Activated CD8-positive, alpha-beta memory T cell treated with anti-CD3 and anti-CD28 coated beads, Interleukin-2, amount 50 U/mL, for 1 hour (primary cell): ENCODE results near the gene S100A7.

Experiments
- DNase-seq: peaks from one replicate; pipeline ENCODE4 v3.0.0-alpha.2; 2020; ENCODE audit errors: extremely low read depth

Gene S100A7

GRCh38 chr1:153460551-153460950 lies at the start of gene S100A7:
Gene S100A7, minus strand, starts transcription at chr1:153460651. Its CDS starts 1,638 bp downstream, at chr1:153459013.
- DNase-seq = no peak

DNA sequence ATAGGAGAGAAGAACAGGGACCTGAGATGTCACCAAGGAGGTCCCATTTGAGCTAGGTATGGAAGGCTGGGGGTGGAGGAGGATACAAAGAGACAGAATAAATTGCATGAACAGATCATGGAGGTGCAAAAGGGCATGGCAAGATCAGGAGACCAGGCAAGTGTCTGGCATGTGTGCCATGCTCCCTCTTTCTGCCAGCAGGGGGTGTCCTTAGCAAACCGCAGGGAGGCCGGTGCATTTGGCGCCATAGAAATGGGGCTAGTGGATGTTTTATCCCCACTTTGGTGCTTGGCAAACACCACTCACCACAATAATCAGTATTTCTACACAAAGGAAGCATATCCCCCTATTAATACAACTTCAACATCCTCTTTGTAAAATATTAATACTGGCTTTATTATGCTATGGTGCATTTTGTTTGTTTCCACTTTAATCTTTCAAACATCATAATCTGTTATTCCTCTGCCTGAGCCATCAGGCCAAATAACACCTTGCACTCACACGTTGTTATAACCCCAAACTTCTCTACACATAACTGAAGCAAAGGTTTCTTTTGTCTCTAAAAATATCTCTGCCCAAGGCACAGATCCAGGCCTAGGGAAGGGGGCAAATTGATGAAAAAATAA lies 49.4 kb upstream of the S100A7 start:
- DNase-seq = no peak

DNA sequence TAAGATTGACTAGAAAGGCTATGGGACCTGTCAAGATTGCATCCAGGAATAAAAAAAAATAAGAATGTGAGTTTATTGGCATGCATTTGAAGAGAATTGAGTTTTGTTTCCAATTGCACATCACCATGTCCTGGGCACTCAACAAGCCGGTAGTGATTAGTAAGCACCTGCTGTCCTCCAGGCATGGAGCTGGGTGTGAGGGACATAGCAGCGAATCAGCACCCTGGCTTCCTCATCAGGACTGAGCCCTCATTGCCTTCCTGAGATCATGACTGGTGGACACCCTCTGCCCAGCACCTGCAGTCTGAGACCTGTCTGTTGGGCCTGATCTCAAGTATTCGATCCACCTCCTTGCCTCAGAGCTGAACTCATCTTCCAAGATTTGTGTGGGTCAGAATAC lies 48.6 kb upstream of the S100A7 start:
- no peak for DNase-seq

DNA sequence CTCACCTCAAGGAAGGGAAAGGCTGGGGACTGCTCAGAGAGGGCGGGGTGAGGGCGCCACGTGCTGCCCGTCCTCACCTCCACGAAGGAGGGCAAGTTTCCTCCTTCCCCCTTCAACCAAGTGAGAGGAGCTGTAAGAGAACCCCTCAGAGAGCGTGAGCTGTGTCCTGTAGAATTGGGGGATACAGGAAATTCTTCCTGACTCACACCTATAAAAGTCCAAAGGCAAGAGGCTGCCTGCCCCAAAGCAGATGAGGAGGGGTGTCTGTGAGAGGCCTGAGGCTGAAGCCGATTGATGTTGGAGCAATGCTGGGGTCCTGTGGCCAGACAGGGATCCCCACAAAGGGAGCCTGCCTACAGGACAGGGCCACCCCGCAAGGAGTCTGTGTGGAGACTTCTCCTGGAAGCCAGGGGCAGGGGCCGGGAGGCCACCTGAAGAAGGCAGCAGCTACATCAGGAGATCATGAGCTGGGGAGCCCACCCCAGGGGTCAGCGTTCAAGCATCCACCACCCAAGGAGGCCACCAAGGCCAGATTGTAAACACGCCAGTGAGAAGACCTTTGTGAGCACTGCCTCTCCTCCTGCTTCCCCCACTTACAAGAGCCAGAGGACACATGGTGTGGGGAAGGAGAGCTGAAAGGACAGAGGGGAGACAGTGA lies 47.6 kb upstream of the S100A7 start:
- DNase-seq = no peak

DNA sequence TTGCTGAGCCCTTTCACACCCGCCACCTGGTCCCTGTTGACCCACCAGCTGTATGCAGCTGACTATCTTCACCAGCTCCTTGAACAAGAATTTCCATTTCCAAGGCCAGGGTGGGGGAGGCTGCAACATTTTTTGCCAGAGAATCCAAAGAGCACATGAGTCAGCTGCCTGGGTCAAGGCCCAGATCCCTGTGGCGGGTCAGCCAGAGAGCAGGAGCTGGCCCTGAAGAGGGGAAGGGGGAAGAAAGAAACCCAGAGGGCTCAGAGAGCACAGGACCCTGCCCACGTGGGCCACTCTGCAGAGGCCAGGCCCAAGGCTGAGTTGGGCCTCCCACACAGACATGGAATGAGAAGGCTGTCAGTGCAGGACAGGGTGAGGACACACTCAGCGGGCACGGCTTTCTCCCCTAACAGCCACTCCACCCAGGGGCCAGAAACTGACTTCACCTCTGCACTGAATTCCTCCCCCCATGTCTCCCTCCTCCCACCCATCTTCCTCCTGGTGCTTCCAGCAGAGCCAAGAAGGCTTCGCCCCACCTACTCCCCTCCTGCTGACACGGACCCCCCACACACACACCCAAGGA lies 46.5 kb upstream of the S100A7 start:
- DNase-seq = no peak

DNA sequence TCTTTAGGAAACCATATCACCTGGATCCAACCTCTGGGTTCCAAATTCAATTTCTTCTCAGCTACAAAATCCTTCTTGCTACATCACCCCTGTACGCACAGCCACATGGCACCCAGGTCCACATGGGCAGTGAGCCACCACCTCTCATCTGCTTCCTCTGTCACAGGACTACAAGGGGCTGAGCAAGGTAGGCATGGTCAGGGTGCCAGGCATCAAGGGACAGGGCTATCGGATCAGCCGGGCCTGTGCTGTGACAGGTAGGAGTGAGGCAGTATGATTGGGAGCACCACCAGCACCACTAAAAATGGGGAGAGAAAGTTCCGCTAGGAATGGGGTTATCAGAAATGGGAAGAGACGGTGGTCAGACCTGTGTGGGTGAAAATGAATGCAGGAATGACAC lies 45.9 kb upstream of the S100A7 start:
- no peak for DNase-seq

- no peak for DNase-seq
Observed at GRCh38 chr1:153505576-153505975, 45.1 kb upstream of the S100A7 start.

DNA sequence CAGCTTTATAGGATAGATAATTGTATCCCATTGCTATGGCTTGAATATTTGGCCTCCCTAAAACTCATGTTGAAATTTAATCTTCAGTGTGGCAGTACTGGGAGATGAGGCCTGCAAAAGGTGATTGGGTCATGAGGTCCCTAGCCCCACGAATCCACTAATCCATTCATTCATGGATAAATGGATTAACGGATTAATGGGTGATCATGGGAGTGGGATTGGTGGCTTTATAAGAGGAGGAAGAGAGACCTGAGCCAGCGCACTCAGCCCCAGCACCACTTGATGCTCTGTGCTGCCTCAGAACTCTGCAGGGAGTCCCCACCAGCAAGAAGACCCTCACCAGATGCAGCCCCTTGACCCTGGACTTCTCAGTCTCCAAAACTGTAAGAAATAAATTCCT lies 43.3 kb upstream of the S100A7 start:
- no peak for DNase-seq

DNA sequence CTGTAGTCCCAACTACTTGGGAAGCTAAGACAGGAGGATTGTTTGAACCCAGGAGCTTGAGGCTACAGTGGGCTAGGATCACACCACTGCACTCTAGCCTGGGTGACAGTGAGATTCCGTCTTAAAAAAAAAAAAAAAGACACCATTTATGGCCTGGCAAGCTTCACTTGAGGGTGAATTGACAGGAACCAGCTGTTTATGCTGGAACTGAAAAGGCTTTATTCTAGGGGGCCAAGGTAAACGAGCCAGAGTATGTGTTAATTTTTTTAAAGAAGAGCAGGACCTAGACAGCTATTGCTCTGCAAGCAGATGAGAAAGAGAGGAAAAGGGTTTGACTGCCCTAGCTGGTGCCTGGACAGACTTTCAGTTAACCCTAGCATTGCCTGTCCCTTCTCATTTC lies 38.3 kb upstream of the S100A7 start:
- DNase-seq = no peak

DNA sequence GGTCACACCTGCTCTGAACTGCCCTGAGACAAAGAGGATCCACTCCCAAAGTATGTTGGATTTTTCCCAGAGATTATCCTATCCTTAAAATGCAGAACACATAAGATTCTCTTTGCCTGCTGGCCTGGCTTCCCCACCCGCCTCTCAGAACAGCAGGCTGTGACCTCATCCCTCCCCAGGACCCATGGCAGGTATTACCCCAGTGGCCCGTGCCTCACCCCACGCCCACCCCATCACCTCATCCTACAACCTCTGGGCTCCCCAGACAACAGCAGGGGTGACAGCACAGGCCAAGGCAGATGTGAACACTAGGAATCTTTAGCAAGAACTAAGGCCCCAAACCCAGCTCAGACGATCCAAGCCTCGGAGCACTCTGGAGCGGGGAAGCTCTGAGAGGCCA lies 35.1 kb upstream of the S100A7 start:
- DNase-seq = no peak

GRCh38 chr1:153494976-153495535 lies 34.6 kb upstream of the S100A7 start:
- peak; percentile 33 for DNase-seq

- no peak for DNase-seq
Observed at GRCh38 chr1:153493343-153493960, 33.0 kb upstream of the S100A7 start.

DNA sequence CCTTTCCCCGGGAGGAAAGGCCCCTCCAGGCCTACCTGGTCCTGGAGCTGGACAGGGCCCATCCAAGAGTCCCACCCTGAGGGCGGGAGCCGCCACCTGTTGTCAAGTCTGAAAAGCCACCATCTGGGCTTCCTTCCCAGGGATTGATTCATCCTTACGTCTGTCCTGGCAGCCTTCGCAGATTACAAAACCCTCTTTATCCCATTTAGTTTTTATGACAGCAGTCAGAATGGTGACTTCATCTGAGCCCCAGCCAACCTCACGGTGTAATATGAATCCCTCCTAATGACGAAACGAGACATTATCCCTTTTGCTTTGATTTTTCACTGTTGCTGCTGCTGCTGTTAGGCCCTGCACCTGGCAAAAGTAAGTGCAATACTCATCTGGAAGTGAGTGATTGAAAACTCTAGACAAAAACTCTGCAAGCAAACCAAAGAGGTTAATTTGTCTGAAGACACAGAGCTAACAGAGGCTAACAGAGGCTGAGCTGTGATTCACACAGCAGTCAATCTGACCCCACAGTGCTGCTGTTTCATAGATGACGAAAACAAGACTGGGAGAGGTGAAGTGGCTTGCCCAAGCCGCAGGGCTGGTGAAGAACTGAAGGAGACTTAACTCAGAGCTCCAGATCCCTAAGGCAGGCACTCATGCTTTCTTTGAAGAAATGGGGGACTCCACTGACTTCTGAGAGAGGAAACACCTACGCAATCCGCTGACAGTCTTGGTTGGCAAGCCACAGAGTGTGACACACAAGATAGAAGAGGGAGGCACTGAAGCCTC lies 30.0 kb upstream of the S100A7 start:
- no peak for DNase-seq

DNA sequence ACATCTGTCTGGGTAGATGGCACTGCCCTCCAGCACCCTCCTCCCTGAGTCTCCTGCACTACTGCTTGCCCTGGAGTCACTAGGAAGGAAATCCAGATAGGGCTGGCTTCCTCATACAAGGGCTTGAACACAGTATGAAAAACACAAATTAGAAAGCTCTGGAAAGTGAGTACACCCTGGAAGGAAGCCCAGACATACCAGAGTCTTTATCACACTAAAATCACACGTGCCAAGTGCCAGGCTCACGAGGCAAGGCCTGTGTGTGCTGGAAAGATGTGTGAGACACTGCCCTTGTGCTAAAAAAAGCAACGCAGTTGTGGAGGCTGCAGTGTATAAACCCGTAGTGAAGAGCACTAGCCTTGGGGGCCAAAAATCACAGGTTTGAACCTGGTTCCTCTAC lies 28.3 kb upstream of the S100A7 start:
- DNase-seq = no peak

GRCh38 chr1:153487707-153488106 lies 27.3 kb upstream of the S100A7 start:
- DNase-seq = no peak

DNA sequence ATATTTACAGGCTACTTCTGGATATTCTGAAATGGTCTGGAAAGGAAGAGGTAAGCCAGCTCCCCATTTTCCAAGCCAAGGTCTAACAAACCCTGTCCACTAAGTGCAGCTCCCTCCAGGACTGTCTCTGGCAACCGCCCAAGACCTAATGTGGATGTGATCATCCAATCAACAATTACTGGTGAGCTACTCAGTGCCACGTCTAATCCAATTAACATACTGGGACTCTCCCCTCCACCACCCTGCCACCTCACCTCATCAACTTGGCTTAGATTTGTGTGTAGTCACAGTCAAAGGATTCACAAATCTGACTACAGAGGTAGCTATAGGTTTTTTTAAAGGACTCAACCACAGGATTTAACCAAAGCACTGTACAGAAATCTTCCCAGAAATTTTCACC lies 25.4 kb upstream of the S100A7 start:
- no peak for DNase-seq

DNA sequence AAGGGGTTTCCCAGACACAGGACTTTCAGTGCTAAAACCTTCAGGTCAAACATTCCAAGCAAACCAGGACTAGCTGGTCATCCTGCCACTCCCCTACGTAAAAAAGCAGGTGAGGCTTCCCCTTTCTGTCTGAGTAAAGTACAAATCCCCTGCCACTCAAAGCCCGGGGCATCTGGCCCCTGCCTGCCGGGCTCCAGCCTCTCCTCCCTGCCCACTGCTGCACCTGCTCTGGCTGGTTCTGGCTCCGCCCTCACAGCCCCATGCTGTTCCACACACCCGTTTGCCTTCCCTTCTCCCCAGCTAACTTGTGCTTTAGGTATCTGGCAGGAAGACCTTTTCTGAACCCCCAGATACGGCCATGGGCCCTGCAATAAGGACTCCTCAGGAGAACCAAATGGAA lies 23.3 kb upstream of the S100A7 start:
- DNase-seq = no peak

GRCh38 chr1:153481124-153481523 lies 20.7 kb upstream of the S100A7 start:
- DNase-seq = no peak

DNA sequence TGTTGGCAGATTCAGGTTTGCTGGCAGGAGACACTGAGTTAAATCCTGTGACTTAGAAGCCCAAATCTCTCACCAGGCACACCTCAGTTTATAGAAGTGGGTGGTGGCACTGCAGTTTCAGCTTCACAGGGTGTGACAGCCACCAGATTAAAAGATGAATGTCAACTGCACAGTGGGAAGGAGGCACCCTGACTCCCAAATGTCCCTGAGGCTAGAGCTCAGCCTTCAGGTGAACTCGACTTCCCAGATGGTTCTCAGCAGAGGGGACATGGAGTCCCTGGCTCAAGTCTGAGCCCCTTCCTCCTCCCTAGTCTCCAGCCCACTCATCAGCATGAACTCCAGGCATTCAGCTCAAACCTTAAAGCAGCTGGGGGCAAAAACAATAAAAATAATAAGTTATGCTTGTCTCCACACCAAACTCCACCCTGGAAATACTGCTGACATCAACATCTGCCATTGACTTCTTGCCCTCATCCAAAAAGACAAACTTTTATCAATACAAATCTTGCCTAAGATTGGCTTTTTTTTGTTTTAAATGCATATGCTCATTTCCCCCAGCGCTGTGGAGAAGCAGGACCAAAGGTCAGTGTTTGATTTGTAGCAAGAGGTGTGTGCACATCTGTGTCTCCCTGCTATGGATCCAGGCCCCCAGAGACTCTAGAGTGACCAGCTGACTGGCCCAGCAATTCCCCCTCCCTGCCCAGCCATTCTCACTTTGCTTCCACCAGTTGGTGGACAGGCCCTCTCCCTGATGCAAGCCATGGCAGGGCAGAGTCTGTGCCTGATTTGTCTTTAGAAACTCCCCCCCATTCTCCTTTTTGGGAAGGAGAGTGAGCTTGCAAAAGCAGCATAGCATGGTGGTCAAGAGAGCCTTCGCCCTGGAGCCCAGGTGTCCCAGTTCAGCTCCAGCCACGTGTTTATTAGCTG lies 18.5 kb upstream of the S100A7 start:
- DNase-seq = no peak

GRCh38 chr1:153478047-153478691 lies 17.7 kb upstream of the S100A7 start:
- no peak for DNase-seq
